H1 (cell line): ENCODE measurements around the gene EIPR1. TPM values are rescaled to one million over a fixed set of nuclear protein-coding genes. Genes with fewer than 3 reads are reported as not detected.

Experiments
- CTCF ChIA-PET: fragments of 300-600 bp; sonication (Branson Sonifier 250); formaldehyde crosslinking; loops from one replicate; lab custom pipeline; 2021; ENCODE audit not compliant: partially characterized antibody; lab: Charles Lee
- POLR2A ChIA-PET: fragments of 300-600 bp; sonication (Branson Sonifier 250); formaldehyde crosslinking; loops from one replicate; lab custom pipeline; 2021; ENCODE audit warnings: inconsistent platforms; ENCODE audit not compliant: partially characterized antibody; lab: Charles Lee
- DNase-seq, 2 experiments: peaks; one replicate each; pipeline versions ENCODE4 v3.0.0 to v3.0.0-alpha.2; 2010 to 2022; ENCODE audit warnings: low spot score in 2 of 2, low read depth in 1 of 2, mixed read lengths in 1 of 2
- FAIRE-seq: peaks from 2 replicates; lab custom pipeline; 2011; peaks lifted over from hg19 to GRCh38; lab: Jason Lieb, UNC
- H2AFZ ChIP-seq: 2 replicates; pipeline ENCODE4 v1.8.1; 2012; ENCODE audit warnings: low read length, inconsistent platforms
- H2AK5ac ChIP-seq: 2 replicates; pipeline ENCODE4 v1.6.1; 2013; ENCODE audit warnings: low read depth, low read length
- H2BK120ac ChIP-seq: replicated peaks from 2 replicates; pipeline ENCODE3; 2013; ENCODE audit warnings: low read depth, low read length, inconsistent platforms
- H2BK12ac ChIP-seq: 2 replicates; pipeline ENCODE4 v1.6.1; 2013; ENCODE audit warnings: low read depth, low read length
- H2BK15ac ChIP-seq: 2 replicates; pipeline ENCODE4 v1.6.1; 2013; ENCODE audit warnings: low read length
- H2BK20ac ChIP-seq: 2 replicates; pipeline ENCODE4 v1.6.1; 2013; ENCODE audit warnings: low read length
- H2BK5ac ChIP-seq: 2 replicates; pipeline ENCODE4 v1.6.1; 2013; ENCODE audit warnings: low read depth, low read length
- H3K14ac ChIP-seq: 2 replicates; pipeline ENCODE4 v1.6.1; 2013; ENCODE audit warnings: inconsistent platforms; ENCODE audit not compliant: insufficient read length
- H3K18ac ChIP-seq: 2 replicates; pipeline ENCODE4 v1.6.1; 2013; ENCODE audit warnings: low read length; ENCODE audit errors: extremely low read depth
- H3K23ac ChIP-seq: 2 replicates; pipeline ENCODE4 v1.6.1; 2013; ENCODE audit warnings: inconsistent platforms; ENCODE audit not compliant: insufficient read length
- H3K23me2 ChIP-seq: 2 replicates; pipeline ENCODE4 v1.6.1; 2013; ENCODE audit warnings: low read depth, low read length
- H3K27ac ChIP-seq: 2 replicates; pipeline ENCODE4 v1.6.1; 2011; ENCODE audit warnings: low read depth, low read length, inconsistent platforms
- H3K27me3 ChIP-seq, 4 experiments: replicated peaks in 1 of 4; 1 replicate in 1 of 4; 2 replicates in 3 of 4; pipeline versions ENCODE4 v1.6.1 to v1.8.1; 2011 to 2013; ENCODE audit warnings: low read length in 3 of 4, mild to moderate bottlenecking in 3 of 4, inconsistent platforms in 2 of 4, mixed read lengths in 2 of 4, moderate library complexity in 1 of 4; ENCODE audit not compliant: control insufficient read depth in 3 of 4, insufficient read depth in 3 of 4; ENCODE audit errors: extremely low read depth in 1 of 4
- H3K36me3 ChIP-seq, 4 experiments: 2 replicates each; pipeline versions ENCODE4 v1.6.1 to v1.8.1; 2011 to 2013; ENCODE audit warnings: mild to moderate bottlenecking in 4 of 4, low read length in 3 of 4, moderate library complexity in 2 of 4, control low read depth in 1 of 4, inconsistent platforms in 1 of 4; ENCODE audit not compliant: insufficient read depth in 4 of 4, control insufficient read depth in 2 of 4
- H3K4ac ChIP-seq: replicated peaks from 2 replicates; pipeline ENCODE3; 2013; ENCODE audit warnings: low read length, low read depth, mixed read lengths, inconsistent platforms; ENCODE audit not compliant: insufficient read length
- H3K4me1 ChIP-seq, 4 experiments: replicated peaks in 1 of 4; 1 replicate in 1 of 4; 2 replicates in 3 of 4; pipeline versions ENCODE4 v1.6.1 to v1.8.1; 2011 to 2013; ENCODE audit warnings: low read length in 3 of 4, inconsistent platforms in 2 of 4, mixed read lengths in 1 of 4; ENCODE audit not compliant: insufficient read depth in 4 of 4, control insufficient read depth in 3 of 4
- H3K4me2 ChIP-seq, 2 experiments: 2 replicates each; pipeline versions ENCODE4 v1.6.1 to v1.8.1; 2011 to 2013; ENCODE audit warnings: low read depth in 2 of 2, low read length in 2 of 2, control low read depth in 1 of 2, inconsistent platforms in 1 of 2, mild to moderate bottlenecking in 1 of 2; ENCODE audit not compliant: insufficient read depth in 1 of 2
- H3K4me3 ChIP-seq, 4 experiments: fragments of 200-600, 300-600 bp in 1 of 4; sonication (generic), shearing (Covaris generic), sonication (Bioruptor Twin) in 1 of 4; 2 replicates each; pipeline versions ENCODE4 v1.5.1 to v1.8.1; 2011 to 2016; ENCODE audit warnings: low read length in 4 of 4, low read depth in 3 of 4, control low read depth in 2 of 4, inconsistent platforms in 2 of 4, mild to moderate bottlenecking in 2 of 4, mixed read lengths in 1 of 4, moderate library complexity in 1 of 4; ENCODE audit not compliant: insufficient read depth in 2 of 4; ENCODE audit errors: extremely low read depth in 1 of 4
- H3K56ac ChIP-seq: replicated peaks from 2 replicates; pipeline ENCODE3; 2013; ENCODE audit warnings: low read depth, mild to moderate bottlenecking, mixed read lengths, low read length, inconsistent platforms; ENCODE audit not compliant: insufficient read length
- H3K79me1 ChIP-seq: 2 replicates; pipeline ENCODE4 v1.6.1; 2013; ENCODE audit warnings: low read depth, low read length, control low read depth
- H3K79me2 ChIP-seq, 2 experiments: 2 replicates each; pipeline versions ENCODE4 v1.6.1 to v1.8.1; 2012 to 2013; ENCODE audit warnings: low read length in 2 of 2, mild to moderate bottlenecking in 2 of 2, inconsistent platforms in 1 of 2; ENCODE audit not compliant: insufficient read depth in 2 of 2, control insufficient read depth in 1 of 2
- H3K9ac ChIP-seq, 4 experiments: replicated peaks in 1 of 4; 1 replicate in 1 of 4; 2 replicates in 3 of 4; pipeline versions ENCODE4 v1.6.1 to v1.8.1; 2011 to 2013; ENCODE audit warnings: low read depth in 3 of 4, low read length in 3 of 4, control low read depth in 2 of 4, mild to moderate bottlenecking in 2 of 4, moderate library complexity in 2 of 4, inconsistent platforms in 1 of 4; ENCODE audit errors: extremely low read depth in 1 of 4
- H3K9me3 ChIP-seq, 2 experiments: 2 replicates each; pipeline versions ENCODE4 v1.6.1 to v1.8.1; 2012 to 2013; ENCODE audit warnings: mild to moderate bottlenecking in 2 of 2, moderate library complexity in 2 of 2, control low read depth in 1 of 2, inconsistent platforms in 1 of 2, low read depth in 1 of 2, low read length in 1 of 2, mixed read lengths in 1 of 2; ENCODE audit not compliant: insufficient read depth in 2 of 2
- H4K20me1 ChIP-seq, 2 experiments: replicated peaks in 1 of 2; 2 replicates each; pipeline versions ENCODE3 to v1.8.1; 2011 to 2013; ENCODE audit warnings: inconsistent platforms in 2 of 2, low read length in 2 of 2, mild to moderate bottlenecking in 1 of 2; ENCODE audit not compliant: insufficient read depth in 2 of 2, control insufficient read depth in 1 of 2
- H4K5ac ChIP-seq: 2 replicates; pipeline ENCODE4 v1.6.1; 2013; ENCODE audit warnings: low read length, low read depth, mixed read lengths, inconsistent platforms; ENCODE audit not compliant: insufficient read length
- H4K8ac ChIP-seq: 2 replicates; pipeline ENCODE4 v1.8.0; 2013; ENCODE audit warnings: mild to moderate bottlenecking, moderate library complexity, low read length, inconsistent platforms; ENCODE audit not compliant: insufficient read depth; ENCODE audit errors: extremely low read depth
- H4K91ac ChIP-seq: replicated peaks from 2 replicates; pipeline ENCODE3; 2013; ENCODE audit warnings: low read length, mixed read lengths, inconsistent platforms; ENCODE audit not compliant: insufficient read length
- BCL11A ChIP-seq, 2 experiments: IDR thresholded peaks; one replicate each; pipeline ENCODE4 v1.6.1; 2011; ENCODE audit warnings: low read depth in 2 of 2, low read length in 2 of 2, mild to moderate bottlenecking in 2 of 2
- CBX8 ChIP-seq: fragments of 300-800, 300-1000 bp; sonication (generic); IDR thresholded peaks from 2 replicates; pipeline ENCODE4 v1.7.1; 2016; ENCODE audit warnings: low read depth, low read length, borderline replicate concordance
- CEBPB ChIP-seq: IDR thresholded peaks from 2 replicates; pipeline ENCODE4 v1.6.1; 2012; ENCODE audit warnings: low read depth, low read length
- EP300 ChIP-seq, 2 experiments: IDR thresholded peaks; 1 replicate in 1 of 2; 2 replicates in 1 of 2; pipeline ENCODE4 v1.6.1; 2011 to 2012; ENCODE audit warnings: low read depth in 2 of 2, low read length in 2 of 2, mild to moderate bottlenecking in 2 of 2, borderline replicate concordance in 1 of 2, inconsistent platforms in 1 of 2, moderate library complexity in 1 of 2
- FOSL1 ChIP-seq: IDR thresholded peaks from 2 replicates; pipeline ENCODE4 v1.6.1; 2011; ENCODE audit warnings: mild to moderate bottlenecking, low read depth, low read length, moderate library complexity; ENCODE audit not compliant: insufficient read depth
- NANOG ChIP-seq: IDR thresholded peaks from 2 replicates; pipeline ENCODE4 v1.6.1; 2011; ENCODE audit warnings: low read length, low read depth, mild to moderate bottlenecking, inconsistent platforms; ENCODE audit not compliant: insufficient read depth, poor library complexity, severe bottlenecking
- RXRA ChIP-seq: IDR thresholded peaks from 2 replicates; pipeline ENCODE4 v1.6.1; 2011; ENCODE audit warnings: low read depth, mild to moderate bottlenecking, low read length, moderate library complexity; ENCODE audit not compliant: insufficient read depth
- SIN3A ChIP-seq, 2 experiments: IDR thresholded peaks in 1 of 2; conservative IDR thresholded peaks in 1 of 2; 2 replicates each; pipeline ENCODE4 v1.6.1; 2011 to 2012; ENCODE audit warnings: low read length in 2 of 2, improper control_type of control experiment in 1 of 2, low read depth in 1 of 2, mild to moderate bottlenecking in 1 of 2
- SP1 ChIP-seq: IDR thresholded peaks from 2 replicates; pipeline ENCODE4 v1.6.1; 2011; ENCODE audit warnings: low read depth, low read length
- SUZ12 ChIP-seq: fragments of 200-600 bp; sonication (generic); IDR thresholded peaks from 2 replicates; pipeline ENCODE4 v1.6.1; 2012; ENCODE audit warnings: mild to moderate bottlenecking, inconsistent platforms, low read length, moderate library complexity, mixed read lengths
- TCF12 ChIP-seq: IDR thresholded peaks from 2 replicates; pipeline ENCODE4 v1.6.1; 2011; ENCODE audit warnings: low read depth, mild to moderate bottlenecking, low read length
- ZNF274 ChIP-seq: IDR thresholded peaks from 2 replicates; pipeline ENCODE4 v1.7.0; 2012; ENCODE audit warnings: low read length, borderline replicate concordance; ENCODE audit errors: extremely low read depth
- WGBS, 2 experiments: shearing (Covaris generic) in 1 of 2; methylation state at CpG; one replicate each; pipeline versions ENCODE4 v1.1.6 to v1.1.7; 2013 to 2015; ENCODE audit warnings: low lambda C conversion rate in 2 of 2, mixed read lengths in 2 of 2, inconsistent platforms in 1 of 2, low coverage in 1 of 2, missing lambda C conversion rate in 1 of 2; ENCODE audit not compliant: insufficient replicate concordance in 2 of 2, insufficient coverage in 1 of 2, insufficient read length in 1 of 2; ENCODE audit errors: extremely low coverage in 1 of 2, missing lambda C conversion rate in 1 of 2; 5-methylcytosine and 5-hydroxymethylcytosine counted together
- polyA plus RNA-seq, 7 experiments: library from polyadenylated mRNA; depleted of rRNA in 3 of 7; stranded (reverse) in 5 of 7; unstranded in 2 of 7; fragments of >200 nt in 5 of 7; fragments of 200-250 nt in 2 of 7; gene quantifications; 1 replicate in 5 of 7; 2 replicates in 1 of 7; 4 replicates in 1 of 7; pipeline versions ENCODE4 v1.2.1 to v1.2.3, GENCODE V29; 2011 to 2013; ENCODE audit warnings: missing spikeins in 2 of 7, mixed read lengths in 2 of 7
- total RNA-seq: library from RNA; stranded (reverse); fragmentation: NEBNext Ultra II Directional; extraction: Animal tissue kit (Norgen Biotek cat#: 25700); gene quantifications from 2 replicates; pipeline ENCODE4 v1.2.1, GENCODE V29; 2021

EIPR1 gene
- total and polyA plus RNA-seq, 2 of the 8 experiments (the other 6 are each of a cell fraction or from before 2014, with no cell fraction given), result 26.3 to 56.4 TPM

DNA sequence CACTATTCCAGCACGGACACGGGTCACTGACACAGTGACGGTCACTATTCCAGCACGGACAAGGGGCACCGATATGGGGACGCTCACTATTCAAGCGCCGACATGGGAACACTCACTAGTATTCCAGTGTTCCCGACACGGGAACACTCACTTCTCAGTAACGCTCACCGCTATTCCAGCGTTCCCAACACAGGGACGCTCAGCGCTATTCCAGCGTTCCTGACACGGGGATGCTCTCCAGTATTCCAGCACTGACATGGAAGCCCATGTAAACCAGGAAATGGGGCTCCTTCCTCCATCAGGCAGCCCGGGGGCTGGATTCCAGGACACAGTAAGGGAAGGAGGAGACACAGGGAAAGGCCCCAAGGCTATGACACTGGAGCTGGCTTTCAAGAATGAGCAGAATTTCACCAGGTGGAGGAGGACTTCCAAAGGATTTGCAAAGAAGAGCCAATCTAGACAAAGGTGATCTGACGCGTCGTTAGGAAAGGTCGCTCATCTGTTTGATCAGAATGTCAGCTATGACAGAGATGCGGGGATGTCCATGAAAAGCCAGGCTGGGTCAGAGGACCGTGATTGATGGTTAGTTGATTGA is 196.1 kb downstream of the EIPR1 start:
- Histone ChIP-seq H3K56ac (no peak overlapping the region), H2AFZ (no peak overlapping the region), H3K4me1 (no peaks in the 10 kb centered on the region; a peak in 1 of 7 replicates), H3K79me1 (no peaks in the 10 kb centered on the region; the same call in 1 of the 2 replicates), H2AK5ac (no peak overlapping the region), H3K18ac (no peak overlapping the region), H3K79me2 (no peaks in the 10 kb centered on the region), H4K8ac (no peak overlapping the region), H3K9ac (no peak overlapping the region), H3K27ac (no peak overlapping the region), H3K23me2 (peaks cover 6% of the 10 kb centered on the region; the same call in 1 of the 2 replicates), H2BK12ac (no peak overlapping the region), H3K4ac (no peak overlapping the region), H2BK15ac (no peak overlapping the region), H3K27me3 (no peaks in the 10 kb centered on the region), H3K4me2 (no peak overlapping the region), H4K5ac (no peak overlapping the region), H2BK20ac (no peak overlapping the region), H3K14ac (no peak overlapping the region), H2BK5ac (no peak overlapping the region), H3K4me3 (no peak overlapping the region), H3K36me3 (no peaks in the 10 kb centered on the region), H3K23ac (no peak overlapping the region), H2BK120ac (no peak overlapping the region), H4K20me1 (peaks cover 0 to 4% of the 10 kb centered on the region in 2 experiments), H4K91ac (no peak overlapping the region), H3K9me3 (no peaks in the 10 kb centered on the region)
- no peak for TF ChIP-seq CEBPB
- no peak for TF ChIP-seq BCL11A (IDR thresholded peaks at IDR 0.05; ENCODE audit: low read depth in 2 of 2, low read length in 2 of 2)
- no peak for TF ChIP-seq CBX8
- TF ChIP-seq SUZ12, result no peak
- TF ChIP-seq RXRA, result no peak
- TF ChIP-seq TCF12, result no peak
- no peak for TF ChIP-seq NANOG
- TF ChIP-seq SP1, result no peak
- no peak for TF ChIP-seq FOSL1
- no peak for TF ChIP-seq ZNF274
- TF ChIP-seq SIN3A (conservative IDR thresholded peaks at IDR 0.05 in 1 of 2, IDR thresholded peaks at IDR 0.05 in 1 of 2; ENCODE audit: low read depth in 1 of 2, low read length in 2 of 2), result no peak
- no peak for TF ChIP-seq EP300 (IDR thresholded peaks at IDR 0.05; ENCODE audit: borderline replicate concordance in 1 of 2, low read depth in 2 of 2, low read length in 2 of 2)
- ChIA-PET CTCF (no interaction called here), POLR2A (no interaction called here)
- FAIRE-seq (no peak), DNase-seq (no peak)
- 88% methylated on average over 24 of the region's 24 CpGs; no CpG with 5 or more reads in 1 of the 2 experiments for WGBS, 2 experiments
